HG03571 (cell line): ENCODE results near the gene METTL1.
"Not testable (repeated sequence)": the region's sequence is repeated elsewhere in the genome, so short reads cannot be mapped to it uniquely, and the experiment has no call there.

Experiments
- ATAC-seq: cut with Tn5 transposase; IDR thresholded peaks from one replicate; pipeline ENCODE4 v1.9.1; 2021; ENCODE audit not compliant: unreplicated experiment

Gene METTL1

DNA sequence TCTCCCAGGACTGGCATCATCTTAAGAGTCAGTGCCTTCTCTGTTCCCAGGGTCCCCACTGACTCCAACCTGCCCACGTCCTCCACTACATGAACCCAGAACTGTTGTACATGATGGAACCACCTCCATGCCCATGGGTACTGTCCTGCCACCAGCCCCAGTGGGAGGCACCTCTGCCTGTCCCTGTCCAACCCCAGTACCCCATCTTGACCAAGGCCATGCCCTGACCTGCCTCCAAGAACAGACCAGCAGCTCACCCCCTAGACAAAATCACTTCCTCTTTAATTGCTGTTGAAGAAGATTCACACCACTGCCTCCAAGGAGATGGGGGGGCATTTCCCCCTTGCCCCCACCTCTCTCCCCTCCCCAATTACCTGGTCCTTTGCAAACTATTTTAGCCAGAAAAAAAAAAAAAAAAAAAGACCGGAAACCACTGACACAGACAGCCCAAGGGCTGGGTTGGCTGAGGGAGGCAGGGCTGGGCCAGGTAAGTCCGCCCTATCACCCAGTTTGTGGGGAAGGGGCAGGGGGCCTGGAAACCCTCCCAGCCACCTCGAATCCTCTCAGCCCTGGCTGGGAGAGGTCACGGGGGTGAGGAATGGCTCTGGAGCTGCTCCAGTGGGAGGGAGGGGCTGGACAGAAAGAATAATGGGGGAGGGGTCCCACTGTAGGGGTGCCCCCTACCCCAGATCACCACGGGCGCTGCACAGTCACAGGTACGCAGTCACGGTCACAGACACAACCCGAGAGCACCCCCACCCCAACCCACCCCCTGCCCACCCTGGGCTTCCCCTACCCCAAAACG lies 46.8 kb downstream of the METTL1 start:
- no peak for ATAC-seq

- ATAC-seq, result no peak
Measured at GRCh38 chr12:57724003-57724935, 47.6 kb downstream of the METTL1 start.

GRCh38 chr12:57723630-57723962 lies 48.3 kb downstream of the METTL1 start:
- no peak for ATAC-seq

DNA sequence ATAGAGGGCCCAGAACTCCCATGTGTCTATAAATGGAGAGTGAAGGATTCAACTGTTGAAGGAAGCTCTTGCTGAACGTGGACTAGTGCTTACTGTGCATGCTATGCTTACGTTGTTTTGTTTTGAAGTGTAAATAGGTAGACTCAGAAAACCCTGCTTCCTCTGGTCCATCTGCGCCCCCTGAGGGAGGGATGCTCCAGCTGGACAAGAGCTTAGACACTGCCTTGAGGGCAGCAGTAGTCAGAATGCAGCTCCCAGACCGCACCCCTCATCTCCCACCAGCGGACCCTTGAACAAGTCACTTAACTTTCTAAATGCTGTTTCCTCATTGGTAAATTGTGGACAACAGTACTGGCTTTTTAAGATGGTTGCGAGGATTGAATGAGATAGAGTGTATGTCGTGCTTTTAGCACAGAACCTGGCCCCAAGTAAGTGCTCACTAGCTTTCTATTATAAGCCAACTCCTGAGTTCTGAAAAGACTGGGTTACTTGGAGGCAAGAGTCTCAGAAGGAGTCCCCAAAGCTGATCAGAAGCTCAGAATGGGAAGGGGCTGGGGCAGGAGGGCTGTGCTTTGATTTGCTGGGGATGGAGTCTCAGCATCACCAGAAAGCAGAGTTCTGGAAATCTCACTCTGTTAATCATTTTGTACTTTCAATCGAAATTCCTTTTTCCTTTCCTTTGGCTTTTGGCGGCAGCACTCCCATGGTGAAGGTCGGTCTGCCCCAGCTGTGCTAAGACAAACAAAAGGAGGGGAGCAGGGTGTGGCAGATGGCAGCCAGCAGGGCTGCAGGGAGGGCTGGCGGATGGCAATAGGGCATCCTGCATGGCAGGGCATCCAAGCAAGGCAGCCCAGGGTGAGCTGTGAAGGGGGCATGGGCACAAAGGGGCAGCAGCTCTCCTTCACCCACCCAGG lies 48.9 kb downstream of the METTL1 start:
- no peak for ATAC-seq

DNA sequence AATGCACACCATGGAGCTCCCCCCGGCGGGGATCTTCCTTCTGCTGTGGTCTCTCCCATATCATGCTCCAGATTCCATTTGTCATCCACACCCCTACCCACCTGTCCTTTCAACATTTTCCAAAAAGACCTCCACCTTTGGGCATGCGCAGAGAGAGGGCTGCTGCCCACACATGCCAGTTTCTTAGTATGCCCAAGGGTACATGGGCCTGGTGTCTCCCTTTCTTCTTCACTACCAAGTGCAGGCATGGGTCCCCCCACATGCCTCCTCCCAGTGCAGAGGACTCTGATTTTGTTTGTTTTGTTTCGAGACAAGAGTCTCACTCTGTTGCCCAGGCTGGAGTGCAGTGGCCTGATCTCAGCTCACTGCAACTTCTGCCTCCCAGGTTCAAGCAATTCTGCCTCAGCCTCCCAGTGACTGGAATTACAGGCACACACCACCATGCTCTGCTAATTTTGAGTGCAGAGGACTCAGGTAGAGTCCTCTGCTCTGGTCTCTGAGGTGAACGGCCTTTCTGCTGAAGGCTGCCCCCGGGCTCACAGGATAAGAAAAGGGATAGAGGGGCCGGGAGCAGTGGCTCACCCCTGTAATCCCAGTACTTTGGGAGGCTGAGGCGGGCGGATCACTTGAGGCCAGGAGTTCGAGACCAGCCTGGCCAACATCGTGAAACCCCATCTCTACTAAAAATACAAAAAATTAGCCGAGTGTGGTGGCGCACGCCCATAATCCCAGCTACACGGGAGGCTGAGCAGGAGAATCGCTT lies 49.9 kb downstream of the METTL1 start:
- ATAC-seq, result not testable (repeated sequence)

DNA sequence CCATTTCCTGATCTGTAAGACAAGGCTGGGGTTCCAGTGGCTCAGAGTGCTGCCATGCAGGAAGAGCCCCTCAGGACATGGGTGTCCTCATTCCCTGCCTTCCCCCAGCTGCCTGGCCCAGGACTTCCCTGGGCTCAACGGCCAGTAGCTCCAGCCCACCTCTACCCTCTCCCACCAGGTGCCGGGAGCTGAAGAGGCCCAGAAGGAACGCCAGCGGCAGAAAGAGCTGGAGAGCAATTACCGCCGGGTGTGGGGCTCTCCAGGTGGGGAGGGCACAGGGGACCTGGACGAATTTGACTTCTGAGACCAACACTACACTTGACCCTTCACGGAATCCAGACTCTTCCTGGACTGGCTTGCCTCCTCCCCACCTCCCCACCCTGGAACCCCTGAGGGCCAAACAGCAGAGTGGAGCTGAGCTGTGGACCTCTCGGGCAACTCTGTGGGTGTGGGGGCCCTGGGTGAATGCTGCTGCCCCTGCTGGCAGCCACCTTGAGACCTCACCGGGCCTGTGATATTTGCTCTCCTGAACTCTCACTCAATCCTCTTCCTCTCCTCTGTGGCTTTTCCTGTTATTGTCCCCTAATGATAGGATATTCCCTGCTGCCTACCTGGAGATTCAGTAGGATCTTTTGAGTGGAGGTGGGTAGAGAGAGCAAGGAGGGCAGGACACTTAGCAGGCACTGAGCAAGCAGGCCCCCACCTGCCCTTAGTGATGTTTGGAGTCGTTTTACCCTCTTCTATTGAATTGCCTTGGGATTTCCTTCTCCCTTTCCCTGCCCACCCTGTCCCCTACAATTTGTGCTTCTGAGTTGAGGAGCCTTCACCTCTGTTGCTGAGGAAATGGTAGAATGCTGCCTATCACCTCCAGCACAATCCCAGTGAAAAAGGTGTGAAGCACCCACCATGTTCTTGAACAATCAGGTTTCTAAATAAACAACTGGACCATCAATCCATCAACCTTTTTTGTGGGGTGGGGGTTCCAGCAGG lies 51.0 kb downstream of the METTL1 start:
- no peak for ATAC-seq

- ATAC-seq, result no peak
Measured at GRCh38 chr12:57719777-57720605, 51.9 kb downstream of the METTL1 start.

DNA sequence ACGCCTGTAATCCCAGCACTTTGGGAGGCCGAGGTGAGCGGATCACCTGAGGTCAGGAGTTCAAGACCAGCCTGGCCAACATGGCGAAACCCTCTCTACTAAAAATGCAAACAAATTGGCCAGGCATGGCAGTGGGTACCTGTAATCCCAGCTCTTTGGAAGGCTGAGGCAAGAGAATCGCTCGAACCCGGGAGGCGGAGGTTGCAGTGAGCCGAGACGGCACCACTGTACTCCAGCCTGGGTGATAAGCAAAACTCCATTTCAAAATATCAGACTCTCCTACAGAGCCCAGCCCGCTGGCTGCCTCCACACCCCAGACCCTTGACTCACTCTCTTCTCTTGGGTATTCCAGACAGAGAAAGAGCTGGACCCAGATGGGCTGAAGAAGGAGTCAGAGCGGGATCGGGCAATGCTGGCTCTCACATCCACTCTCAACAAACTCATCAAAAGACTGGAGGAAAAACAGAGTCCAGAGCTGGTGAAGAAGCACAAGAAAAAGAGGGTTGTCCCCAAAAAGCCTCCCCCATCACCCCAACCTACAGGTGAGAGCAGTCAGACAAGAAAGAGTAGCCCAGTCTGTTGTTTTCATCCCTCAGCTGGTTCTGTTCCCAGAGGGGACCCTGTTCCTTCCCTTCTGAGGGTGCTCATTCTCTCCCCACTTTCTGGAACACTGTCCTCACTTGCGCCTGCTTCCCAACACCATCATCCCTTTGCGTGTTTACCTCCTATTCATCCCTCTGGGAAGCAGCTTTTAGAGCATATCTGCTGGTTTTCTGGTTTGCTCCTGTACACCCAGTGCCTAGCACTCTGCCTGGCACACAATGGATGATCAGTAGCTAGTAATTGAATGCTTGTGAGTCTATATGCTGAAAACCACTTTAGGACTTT lies 53.0 kb downstream of the METTL1 start:
- no peak for ATAC-seq
